Ecto neural progenitor cell (in vitro differentiated cells): ENCODE data around the gene ECE1.
"Not testable (repeated sequence)": the region's sequence is repeated elsewhere in the genome, so short reads cannot be mapped to it uniquely, and the experiment has no call there.

Experiments
- DNase-seq: peaks from one replicate; pipeline ENCODE4 v3.0.0-alpha.2; 2018; ENCODE audit warnings: low spot score

The ECE1 gene

GRCh38 chr1:21292503-21292983, 2.3 kb upstream of the ECE1 start:
- no peak for DNase-seq

- no peak for DNase-seq
These were observed 1.7 kb upstream of the ECE1 start for GRCh38 chr1:21291964-21292363.

GRCh38 chr1:21291184-21291583, 921 bp upstream of the ECE1 start:
- DNase-seq = no peak

- no peak for DNase-seq
These were observed 282 bp upstream of the ECE1 start for GRCh38 chr1:21290546-21290944.

- no peak for DNase-seq
These were observed 1.1 kb downstream of the ECE1 start for GRCh38 chr1:21289127-21289526.

- no peak for DNase-seq
These were observed 2.3 kb downstream of the ECE1 start for GRCh38 chr1:21287905-21288514.

GRCh38 chr1:21285386-21285785, 4.9 kb downstream of the ECE1 start:
- DNase-seq = not testable (repeated sequence)

GRCh38 chr1:21285055-21285372, 5.2 kb downstream of the ECE1 start:
- no peak for DNase-seq

GRCh38 chr1:21284206-21285054, 5.8 kb downstream of the ECE1 start:
- peak; percentile 54 for DNase-seq

GRCh38 chr1:21283524-21283923, 6.7 kb downstream of the ECE1 start:
- no peak for DNase-seq

- DNase-seq = not testable (repeated sequence)
These were observed 8.2 kb downstream of the ECE1 start for GRCh38 chr1:21282020-21282419.

GRCh38 chr1:21280482-21280881, 9.8 kb downstream of the ECE1 start:
- peak; percentile 42 for DNase-seq

- peak; percentile 41 for DNase-seq
These were observed 10.2 kb downstream of the ECE1 start for GRCh38 chr1:21280011-21280471.

GRCh38 chr1:21278860-21279845, 11.1 kb downstream of the ECE1 start:
- DNase-seq = peak; percentile 45

GRCh38 chr1:21278208-21278859, 11.9 kb downstream of the ECE1 start:
- DNase-seq = peak; percentile 79

- DNase-seq = no peak
These were observed 13.1 kb downstream of the ECE1 start for GRCh38 chr1:21277180-21277579.

- no peak for DNase-seq
These were observed 17.7 kb downstream of the ECE1 start for GRCh38 chr1:21272540-21272939.

GRCh38 chr1:21271550-21271949, 18.7 kb downstream of the ECE1 start:
- DNase-seq = no peak

GRCh38 chr1:21270086-21270689, 20.1 kb downstream of the ECE1 start:
- peak; percentile 85 for DNase-seq

GRCh38 chr1:21269461-21270085, 20.7 kb downstream of the ECE1 start:
- no peak for DNase-seq
